HG02763 (cell line): Measurements from ENCODE around the gene KIRREL3.

Experiments used
- ATAC-seq: cut with Tn5 transposase; IDR thresholded peaks from one replicate; pipeline ENCODE4 v1.9.1; 2021; ENCODE audit warnings: mild to moderate bottlenecking, moderate library complexity; ENCODE audit not compliant: unreplicated experiment

The KIRREL3 gene

DNA sequence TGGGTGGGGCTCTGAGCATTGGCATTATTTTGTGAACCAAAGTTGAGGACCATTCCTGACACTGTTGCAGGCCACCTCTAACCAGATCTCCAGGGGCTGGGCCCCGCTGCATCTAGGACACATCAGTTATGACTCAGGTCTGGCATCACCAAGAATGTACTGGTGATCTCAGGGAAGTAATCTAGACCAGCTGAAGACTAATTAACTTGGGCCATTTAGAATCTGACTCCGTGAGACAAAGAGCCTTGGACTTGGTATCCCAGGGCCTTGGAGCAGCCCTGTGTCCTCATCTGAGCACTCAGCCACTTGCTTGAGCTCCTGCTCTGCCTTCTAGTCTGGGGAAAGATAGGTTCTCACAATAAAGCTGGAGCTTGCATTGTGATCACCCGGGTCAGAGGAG lies 200.6 kb downstream of the KIRREL3 start:
- no peak for ATAC-seq

- no peak for ATAC-seq
These were observed 203.0 kb downstream of the KIRREL3 start for GRCh38 chr11:126797457-126798169.

- ATAC-seq, result no peak
These were observed 207.0 kb downstream of the KIRREL3 start for GRCh38 chr11:126793596-126793995.

DNA sequence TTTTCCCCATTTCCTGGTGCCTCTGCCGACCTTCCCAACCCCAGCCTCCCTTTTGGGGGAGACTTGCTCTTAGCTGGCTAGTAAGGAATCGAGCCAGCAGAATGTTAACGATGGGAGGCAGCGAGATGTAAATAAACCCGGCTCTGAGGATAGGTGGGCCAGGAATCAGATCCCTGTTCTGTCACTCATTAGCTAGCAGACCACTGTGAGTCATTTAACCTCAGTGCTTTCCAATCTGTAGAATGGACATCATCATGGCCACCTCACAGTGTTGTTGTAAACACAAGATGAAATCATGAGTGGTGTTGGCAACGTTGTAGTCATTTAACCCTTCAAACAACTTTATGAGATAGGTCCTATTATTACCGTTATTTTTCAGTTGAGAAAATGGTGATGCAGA lies 208.6 kb downstream of the KIRREL3 start:
- ATAC-seq, result no peak

DNA sequence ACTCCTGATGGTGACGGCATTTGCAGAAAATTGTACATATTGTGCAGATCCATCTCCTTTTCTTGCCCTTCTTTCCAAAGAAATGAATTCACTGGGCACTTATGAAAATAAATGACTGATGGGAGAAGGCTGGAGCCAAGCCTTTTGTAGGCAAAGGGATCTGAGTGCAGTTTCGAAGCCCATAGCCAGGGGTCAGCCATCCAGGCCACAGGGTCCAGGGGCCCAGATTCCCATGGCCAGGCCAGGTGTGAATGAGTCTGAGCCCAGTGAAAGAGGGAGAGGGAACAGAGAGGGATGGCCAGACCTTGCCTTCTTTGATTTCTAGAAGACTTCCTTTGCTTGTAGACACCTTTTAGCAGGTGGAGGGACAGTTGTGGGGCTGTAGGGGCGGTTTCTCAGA lies 209.1 kb downstream of the KIRREL3 start:
- ATAC-seq, result no peak

GRCh38 chr11:126790550-126791081 lies 210.0 kb downstream of the KIRREL3 start:
- no peak for ATAC-seq

DNA sequence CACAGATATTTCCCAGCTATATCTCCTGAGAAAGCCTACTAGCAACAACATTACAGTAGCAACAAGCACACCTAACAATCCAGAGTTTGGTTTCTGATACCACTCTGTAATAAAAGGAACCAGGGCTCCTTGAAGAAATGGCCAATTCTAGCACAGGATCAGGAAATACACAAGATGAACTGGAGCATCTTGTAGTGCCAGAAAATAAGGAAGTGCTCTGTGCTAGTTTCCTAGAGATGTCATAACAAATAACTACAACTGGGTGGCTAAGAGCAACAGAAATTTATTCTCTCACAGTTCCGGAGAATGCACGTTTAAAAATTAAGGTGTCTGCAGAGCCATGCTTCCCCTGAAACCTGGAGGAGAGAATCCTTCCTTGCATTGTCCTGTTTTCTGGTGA lies 217.8 kb downstream of the KIRREL3 start:
- ATAC-seq, result no peak

DNA sequence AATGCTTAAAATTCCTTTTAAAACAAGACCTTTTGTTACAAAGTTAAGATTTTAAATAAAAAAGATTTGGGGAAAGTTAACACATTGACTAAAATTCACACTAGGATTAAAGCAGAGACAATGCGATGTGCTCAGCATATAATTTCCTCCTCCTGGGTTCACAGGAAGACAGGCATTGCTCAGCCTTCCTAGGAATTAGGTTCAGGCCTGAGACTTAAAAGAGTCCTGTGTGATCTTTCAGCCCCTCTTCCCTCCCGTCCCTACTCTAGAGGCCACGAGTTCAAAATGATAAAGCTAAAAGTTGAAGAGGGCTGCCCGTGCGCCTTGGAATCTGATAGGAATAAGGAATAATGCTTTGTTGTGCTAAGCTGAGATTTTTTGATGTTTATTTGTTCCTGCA lies 218.6 kb downstream of the KIRREL3 start:
- ATAC-seq, result no peak

GRCh38 chr11:126776119-126776518 lies 224.5 kb downstream of the KIRREL3 start:
- no peak for ATAC-seq

- no peak for ATAC-seq
These were observed 228.3 kb downstream of the KIRREL3 start for GRCh38 chr11:126772267-126772666.

- ATAC-seq, result no peak
These were observed 231.9 kb downstream of the KIRREL3 start for GRCh38 chr11:126768702-126769101.

DNA sequence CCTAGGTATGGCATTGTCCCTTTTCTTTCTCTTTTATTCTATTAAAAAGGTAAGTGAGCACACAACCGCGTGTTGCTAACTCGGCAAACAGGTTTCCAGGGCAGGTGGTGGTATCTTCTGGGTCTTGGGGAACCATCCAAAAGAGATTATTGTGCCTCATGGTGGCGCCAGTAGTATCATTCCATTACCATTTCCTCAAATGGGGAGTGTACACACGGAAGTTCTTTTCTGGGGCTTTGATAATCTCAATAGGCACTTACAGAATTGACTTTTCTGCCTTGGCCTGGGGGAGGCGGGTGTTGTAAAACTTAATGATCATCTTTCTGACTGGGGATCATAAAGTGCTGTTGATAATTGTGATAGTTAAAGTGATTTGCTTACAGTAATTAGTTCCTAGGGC lies 234.1 kb downstream of the KIRREL3 start:
- no peak for ATAC-seq

DNA sequence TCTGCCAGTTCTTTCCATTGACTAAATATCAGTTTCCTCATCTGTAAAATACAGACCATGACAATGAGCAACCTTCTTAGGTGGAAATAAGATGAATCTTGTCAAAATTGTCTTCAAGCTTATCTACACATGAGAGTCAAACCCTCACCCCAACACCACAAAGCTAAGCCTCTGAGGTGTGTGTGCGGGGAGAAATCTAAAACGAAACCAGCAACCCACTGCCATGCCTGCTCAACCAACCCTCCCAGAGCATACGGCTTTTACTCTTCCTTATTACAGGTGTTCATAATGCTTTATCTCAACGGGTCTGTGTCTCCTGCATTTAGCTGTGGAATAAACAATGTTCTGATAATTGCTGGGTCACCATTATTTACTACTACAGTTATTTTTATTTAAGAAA lies 235.4 kb downstream of the KIRREL3 start:
- no peak for ATAC-seq

GRCh38 chr11:126764231-126764630 lies 236.3 kb downstream of the KIRREL3 start:
- ATAC-seq, result no peak

GRCh38 chr11:126756855-126757254 lies 243.7 kb downstream of the KIRREL3 start:
- no peak for ATAC-seq

DNA sequence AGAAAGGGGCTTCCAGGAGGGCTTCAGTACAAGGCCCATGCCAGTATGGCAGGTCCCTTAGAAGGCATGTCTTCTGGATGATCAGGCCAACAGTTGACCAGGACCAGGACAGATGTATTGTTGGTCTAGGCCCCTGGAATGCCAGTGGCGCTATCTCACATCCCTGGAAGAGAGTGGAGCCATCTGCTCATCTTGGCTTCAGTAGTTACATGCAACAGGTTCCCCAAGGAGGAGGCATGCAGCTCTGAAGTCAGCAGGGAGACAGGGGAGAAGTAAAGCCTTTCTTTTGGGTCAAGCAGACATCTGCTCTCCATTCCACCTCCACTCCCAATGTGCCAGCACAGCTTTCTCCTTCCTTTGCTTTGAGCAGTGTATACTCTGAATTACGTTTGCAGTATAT lies 244.1 kb downstream of the KIRREL3 start:
- no peak for ATAC-seq

GRCh38 chr11:126755526-126755925 lies 245.0 kb downstream of the KIRREL3 start:
- ATAC-seq, result no peak

GRCh38 chr11:126754591-126755426 lies 245.8 kb downstream of the KIRREL3 start:
- no peak for ATAC-seq

GRCh38 chr11:126753990-126754389 lies 246.6 kb downstream of the KIRREL3 start:
- ATAC-seq, result no peak

DNA sequence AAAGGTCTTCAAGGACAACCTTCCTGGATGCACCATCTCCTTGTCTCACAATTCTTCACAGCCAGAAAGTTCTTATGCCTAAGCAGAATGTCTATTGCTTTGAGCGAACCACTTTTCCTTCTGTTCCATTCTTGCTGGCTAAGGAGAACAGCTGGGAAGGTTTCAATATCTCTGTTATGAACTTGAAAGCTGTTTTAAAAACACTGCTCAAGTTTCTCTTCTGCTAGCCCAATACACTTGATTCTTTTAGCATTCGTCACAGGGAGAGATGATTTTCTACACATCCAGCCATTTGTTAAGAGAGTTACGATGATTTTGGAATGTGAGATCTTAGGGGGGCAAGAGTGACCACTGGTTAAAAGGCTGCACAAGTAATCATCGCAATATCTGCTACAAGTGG lies 249.3 kb downstream of the KIRREL3 start:
- no peak for ATAC-seq

GRCh38 chr11:126748793-126749192 lies 251.8 kb downstream of the KIRREL3 start:
- no peak for ATAC-seq
